Activated CD4-positive, alpha-beta T cell treated with anti-CD3 and anti-CD28 coated beads, Interleukin-2, Interleukin-6, amounts not matched to agents 100 ng/mL and 50 ng/mL, durations not matched to agents 16 hours and 8 hours (primary cell): ENCODE results near the gene IGFBP6.
"Not testable (repeated sequence)": the region's sequence is repeated elsewhere in the genome, so short reads cannot be mapped to it uniquely, and the experiment has no call there.

ENCODE experiments used
- DNase-seq: peaks from one replicate; pipeline ENCODE4 v3.0.0-alpha.2; 2020

The IGFBP6 gene

GRCh38 chr12:53071591-53072551 lies 25.6 kb upstream of the IGFBP6 start:
- no peak for DNase-seq

DNA sequence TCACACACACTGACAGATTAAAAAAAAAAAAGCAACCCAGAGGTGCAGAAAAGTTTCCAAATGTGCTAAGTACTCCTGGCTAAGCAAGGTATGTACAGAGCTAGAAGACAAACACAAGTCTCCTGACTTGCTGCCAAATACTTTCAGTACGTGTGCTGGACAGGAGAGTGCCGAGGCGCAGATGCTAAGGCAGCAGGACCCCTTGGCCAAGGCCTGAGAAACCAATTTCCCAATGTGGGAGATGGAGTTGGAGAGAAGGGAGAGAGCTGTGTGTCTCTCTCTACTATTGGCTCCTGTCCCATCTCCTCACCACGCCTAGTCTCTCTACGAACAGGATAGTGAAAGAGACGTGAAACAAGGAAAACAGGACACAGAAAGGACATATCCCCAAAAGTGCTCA lies 23.6 kb upstream of the IGFBP6 start:
- DNase-seq = no peak

GRCh38 chr12:53074283-53074998 lies 23.0 kb upstream of the IGFBP6 start:
- DNase-seq = no peak

DNA sequence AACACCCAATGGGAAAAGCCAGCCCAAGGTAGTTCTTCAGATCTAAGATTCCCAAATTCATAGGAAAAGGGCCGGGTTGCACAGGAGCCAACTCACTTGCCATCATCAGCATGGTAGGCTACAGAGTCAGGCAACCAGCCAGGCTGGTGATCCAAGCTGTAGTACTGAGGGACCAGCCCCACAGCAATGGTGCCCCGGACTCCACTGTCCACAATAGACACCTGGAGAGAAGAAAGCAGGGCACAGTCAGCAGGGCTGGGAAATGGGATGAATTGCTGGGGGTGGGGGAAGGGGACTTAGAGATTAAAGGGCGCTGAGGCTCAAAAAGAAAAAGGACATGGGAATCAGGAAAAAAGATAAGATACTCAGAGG lies 22.5 kb upstream of the IGFBP6 start:
- no peak for DNase-seq

DNA sequence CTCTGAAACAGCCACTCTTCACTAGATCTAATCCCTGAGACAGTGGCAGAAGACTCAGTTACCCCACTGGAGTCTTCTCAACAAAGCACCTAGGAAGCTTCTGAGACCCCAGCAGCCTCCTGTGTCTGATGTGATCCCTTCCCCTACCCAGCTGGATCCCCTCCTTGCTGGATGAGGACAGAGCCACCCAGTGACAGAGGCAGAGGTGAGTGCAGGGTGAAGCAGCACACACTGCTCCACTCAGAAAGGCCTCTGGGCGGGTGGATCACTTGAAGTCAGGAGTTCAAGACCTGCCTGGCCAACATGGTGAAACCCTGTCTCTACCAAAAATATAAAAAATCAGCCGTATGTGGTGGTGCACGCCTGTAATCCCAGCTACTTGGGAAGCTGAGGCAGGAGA lies 21.0 kb upstream of the IGFBP6 start:
- DNase-seq = no peak

- DNase-seq = no peak
These were observed 20.4 kb upstream of the IGFBP6 start for GRCh38 chr12:53077030-53077429.

GRCh38 chr12:53078425-53079225 lies 18.8 kb upstream of the IGFBP6 start:
- no peak for DNase-seq

GRCh38 chr12:53079226-53080117 lies 18.0 kb upstream of the IGFBP6 start, which contains the start of gene SPRYD3:
TSS of gene SPRYD3 (minus strand) at chr12:53079390. CDS start at chr12:53079333, 57 bp downstream.
- DNase-seq = peak; percentile 98

GRCh38 chr12:53082637-53083175 lies 14.8 kb upstream of the IGFBP6 start:
- DNase-seq = no peak

- DNase-seq = no peak
These were observed 11.1 kb upstream of the IGFBP6 start for GRCh38 chr12:53086361-53086760.

- no peak for DNase-seq
These were observed 7.4 kb upstream of the IGFBP6 start for GRCh38 chr12:53090105-53090504.

- DNase-seq = no peak
These were observed 6.9 kb upstream of the IGFBP6 start for GRCh38 chr12:53090554-53090953.

- no peak for DNase-seq
These were observed 5.7 kb upstream of the IGFBP6 start for GRCh38 chr12:53091756-53092155.

GRCh38 chr12:53093777-53094393 lies 3.6 kb upstream of the IGFBP6 start:
- DNase-seq = no peak

GRCh38 chr12:53094394-53094787 lies 3.1 kb upstream of the IGFBP6 start:
- DNase-seq = no peak

- DNase-seq = not testable (repeated sequence)
These were observed 2.5 kb upstream of the IGFBP6 start for GRCh38 chr12:53094796-53095595.

DNA sequence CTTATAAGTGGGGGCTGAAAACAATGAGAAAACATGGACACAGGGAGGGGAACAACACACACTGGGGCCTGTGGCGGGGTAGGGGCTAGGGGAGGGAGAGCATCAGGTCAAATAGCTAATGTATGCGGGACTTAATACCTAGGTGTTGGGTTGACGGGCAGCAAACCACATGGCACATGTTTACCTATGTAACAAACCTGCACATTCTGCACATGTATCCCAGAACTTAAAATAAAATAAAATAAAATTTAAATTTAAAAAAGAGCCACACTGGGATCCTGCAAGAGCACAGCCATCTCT lies 1.9 kb upstream of the IGFBP6 start:
- DNase-seq = not testable (repeated sequence)

DNA sequence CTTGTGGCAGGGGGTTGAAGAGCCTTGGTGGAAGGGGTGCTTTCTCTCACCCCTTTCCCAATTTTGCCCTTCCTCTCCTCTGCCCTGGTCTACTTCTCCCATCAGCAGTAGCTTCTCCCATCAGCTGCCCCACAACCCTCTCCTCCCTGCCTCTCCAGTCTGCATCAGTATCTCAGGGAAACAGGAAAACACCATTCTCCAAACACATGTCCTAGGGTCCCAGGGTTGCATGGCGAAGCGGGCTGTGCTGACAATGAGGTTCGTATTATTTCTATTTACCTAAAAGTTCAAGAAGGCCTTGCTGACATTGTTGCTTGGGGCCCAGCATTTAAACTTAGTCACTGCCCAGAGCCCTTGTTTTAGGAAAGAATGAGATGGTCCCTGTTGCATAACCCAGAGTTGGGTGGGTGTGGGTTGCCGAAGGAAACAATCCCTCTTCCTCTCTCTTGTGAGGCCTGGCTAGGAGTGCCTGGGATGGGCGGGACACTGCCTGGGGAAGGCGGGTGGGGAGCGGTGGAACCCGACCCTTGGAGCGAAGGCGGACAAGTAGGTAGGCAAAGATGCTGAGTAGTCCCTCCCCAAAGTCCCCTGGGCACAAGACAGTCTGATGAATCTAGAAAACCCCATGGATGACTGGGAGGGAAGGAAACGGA lies 1.3 kb upstream of the IGFBP6 start:
- DNase-seq = no peak

DNA sequence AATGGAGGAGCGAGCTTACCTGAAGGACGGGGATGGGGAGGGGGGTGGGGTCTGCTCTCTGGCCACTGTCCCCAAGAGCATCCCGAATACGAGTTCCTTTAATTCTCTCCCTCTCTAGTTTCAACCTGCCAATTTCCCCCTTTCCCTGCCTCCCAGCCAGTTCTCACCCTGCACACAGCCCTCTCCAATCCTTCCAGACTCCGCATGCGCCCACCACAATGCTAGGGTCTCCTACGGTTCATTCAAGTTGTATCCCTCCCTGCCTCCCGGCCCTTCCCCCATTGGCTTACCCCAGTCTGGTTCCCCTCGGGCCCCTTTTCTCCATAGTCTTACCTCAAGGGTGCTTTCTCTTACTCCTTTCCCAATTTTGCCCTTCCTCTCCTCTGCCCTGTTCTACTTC lies 708 bp upstream of the IGFBP6 start:
- DNase-seq = no peak

DNA sequence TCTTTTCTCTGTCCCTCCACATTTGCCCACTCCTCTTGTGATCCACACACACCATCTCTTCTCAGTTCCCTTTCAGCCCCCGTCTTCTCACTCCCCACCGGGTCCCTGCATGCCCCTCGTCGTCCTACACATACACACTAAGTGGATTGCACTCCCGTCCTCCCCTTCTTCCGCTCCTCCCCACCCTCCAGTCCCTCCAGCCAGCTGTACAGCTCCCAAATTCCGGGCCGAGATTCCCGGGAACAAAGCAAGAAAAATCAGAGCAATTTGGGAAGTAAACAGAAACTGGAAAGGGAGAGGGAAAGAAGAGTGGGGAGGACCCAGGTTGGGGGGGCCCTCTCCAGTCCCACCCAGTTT lies 282 bp upstream of the IGFBP6 start:
- no peak for DNase-seq
